SH-SY5Y (cell line): ENCODE results near the gene SMYD3.

ENCODE experiments used
- GATA2 ChIP-seq: IDR thresholded peaks from 2 replicates; pipeline ENCODE4 v1.6.1; 2011; ENCODE audit warnings: mild to moderate bottlenecking, low read depth, low read length
- GATA3 ChIP-seq: IDR thresholded peaks from 2 replicates; pipeline ENCODE4 v1.6.1; 2011; ENCODE audit warnings: low read depth, mild to moderate bottlenecking, low read length, moderate library complexity

- no peak for TF ChIP-seq GATA2
- no peak for TF ChIP-seq GATA3
Observed at GRCh38 chr1:246160905-246161304, 346.2 kb downstream of the SMYD3 start.
